HEK293 (cell line): Measurements from ENCODE around the gene RTN4IP1.
"Not testable (repeated sequence)": the region's sequence is repeated elsewhere in the genome, so short reads cannot be mapped to it uniquely, and the experiment has no call there.

Experiments used
- CTCF ChIA-PET: fragments of 350-600 bp; formaldehyde crosslinking; extraction: SDS; loops from one replicate; lab custom pipeline; 2021; ENCODE audit warnings: antibody characterized with exemption; lab: Yijun Ruan, JAX
- POLR2A ChIA-PET: fragments of 300-600 bp; formaldehyde crosslinking; extraction: SDS; loops from one replicate; lab custom pipeline; 2020; ENCODE audit warnings: antibody characterized with exemption, inconsistent platforms; lab: Yijun Ruan, JAX
- H3K27ac ChIP-seq: fragments of 200-500 bp; sonication (Bioruptor generic); 2 replicates; pipeline ENCODE4 v1.5.1; 2014; ENCODE audit warnings: low read depth, low read length, control low read depth, inconsistent platforms; ENCODE audit errors: extremely low read depth
- H3K36me3 ChIP-seq, 2 experiments: fragments of 200-500 bp in 1 of 2; sonication (Bioruptor generic) in 1 of 2; 1 replicate in 1 of 2; 2 replicates in 1 of 2; pipeline ENCODE4 v1.5.1; 2014 to 2017; ENCODE audit warnings: inconsistent platforms in 2 of 2, low read length in 2 of 2; ENCODE audit not compliant: control insufficient read depth in 2 of 2, insufficient read depth in 1 of 2
- H3K4me1 ChIP-seq: fragments of 200-500 bp; sonication (Bioruptor generic); 2 replicates; pipeline ENCODE4 v1.5.1; 2014; ENCODE audit warnings: mild to moderate bottlenecking, low read length, inconsistent platforms; ENCODE audit not compliant: control insufficient read depth, insufficient read depth
- H3K4me3 ChIP-seq: 2 replicates; pipeline ENCODE4 v1.5.1; 2011; ENCODE audit warnings: low read depth, mild to moderate bottlenecking, control low read depth, low read length, moderate library complexity
- H3K9me3 ChIP-seq: fragments of 200-500 bp; sonication (Bioruptor generic); 2 replicates; pipeline ENCODE4 v1.5.1; 2014; ENCODE audit warnings: low read depth, low read length, inconsistent platforms; ENCODE audit not compliant: control insufficient read depth, insufficient read depth
- GLIS2 ChIP-seq: fragments of 450-650 bp; formaldehyde crosslinking; IDR thresholded peaks from 2 replicates; pipeline ENCODE4 v1.5.1; 2016; ENCODE audit warnings: missing biosample characterization, missing genetic modification characterization
- HOXA7 ChIP-seq: sonication (generic); formaldehyde crosslinking; IDR thresholded peaks from 2 replicates; pipeline ENCODE4 v1.8.1; 2022; ENCODE audit warnings: missing genetic modification reagents, borderline replicate concordance
- HOXD13 ChIP-seq: sonication (generic); formaldehyde crosslinking; IDR thresholded peaks from 2 replicates; pipeline ENCODE4 v1.8.0; 2022; ENCODE audit warnings: missing genetic modification reagents, borderline replicate concordance
- KLF16 ChIP-seq: fragments of 450-650 bp; formaldehyde crosslinking; IDR thresholded peaks from 2 replicates; pipeline ENCODE4 v1.5.1; 2017; ENCODE audit warnings: missing biosample characterization, missing genetic modification characterization
- KLF9 ChIP-seq: fragments of 450-650 bp; formaldehyde crosslinking; IDR thresholded peaks from 2 replicates; pipeline ENCODE4 v1.5.1; 2016; ENCODE audit warnings: missing biosample characterization, missing genetic modification characterization, low read depth
- MEIS1 ChIP-seq: sonication (generic); formaldehyde crosslinking; IDR thresholded peaks from 2 replicates; pipeline ENCODE4 v1.8.1; 2022; ENCODE audit warnings: missing genetic modification reagents, mild to moderate bottlenecking, borderline replicate concordance
- OSR2 ChIP-seq: fragments of 450-650 bp; formaldehyde crosslinking; IDR thresholded peaks from 2 replicates; pipeline ENCODE4 v1.5.1; 2016; ENCODE audit warnings: missing biosample characterization, missing genetic modification characterization
- OVOL3 ChIP-seq: fragments of 450-650 bp; formaldehyde crosslinking; IDR thresholded peaks from 2 replicates; pipeline ENCODE4 v1.5.1; 2016; ENCODE audit warnings: missing biosample characterization, missing genetic modification characterization
- ZBTB17 ChIP-seq: fragments of 450-650 bp; formaldehyde crosslinking; IDR thresholded peaks from 2 replicates; pipeline ENCODE4 v1.5.1; 2016; ENCODE audit warnings: missing biosample characterization, missing genetic modification characterization
- ZBTB20 ChIP-seq: fragments of 450-650 bp; formaldehyde crosslinking; IDR thresholded peaks from 2 replicates; pipeline ENCODE4 v1.5.1; 2016; ENCODE audit warnings: missing biosample characterization, missing genetic modification characterization
- ZNF112 ChIP-seq: fragments of 450-650 bp; formaldehyde crosslinking; IDR thresholded peaks from 2 replicates; pipeline ENCODE4 v1.5.0; 2017; ENCODE audit warnings: missing biosample characterization, missing genetic modification characterization
- ZNF155 ChIP-seq: fragments of 450-650 bp; formaldehyde crosslinking; IDR thresholded peaks from 2 replicates; pipeline ENCODE4 v1.5.1; 2016; ENCODE audit warnings: missing biosample characterization, missing genetic modification characterization
- ZNF157 ChIP-seq: fragments of 450-650 bp; formaldehyde crosslinking; IDR thresholded peaks from 2 replicates; pipeline ENCODE4 v1.5.1; 2016; ENCODE audit warnings: missing biosample characterization, missing genetic modification characterization
- ZNF354C ChIP-seq: fragments of 450-650 bp; formaldehyde crosslinking; IDR thresholded peaks from 2 replicates; pipeline ENCODE4 v1.5.1; 2016; ENCODE audit warnings: missing biosample characterization, missing genetic modification characterization, low read depth, borderline replicate concordance
- ZNF391 ChIP-seq: fragments of 450-650 bp; formaldehyde crosslinking; IDR thresholded peaks from 2 replicates; pipeline ENCODE4 v1.5.1; 2016; ENCODE audit warnings: low read depth, missing biosample characterization, missing genetic modification characterization, borderline replicate concordance
- ZNF404 ChIP-seq: fragments of 450-650 bp; formaldehyde crosslinking; IDR thresholded peaks from 2 replicates; pipeline ENCODE4 v1.5.1; 2017; ENCODE audit warnings: missing biosample characterization, missing genetic modification characterization
- ZNF510 ChIP-seq: fragments of 450-650 bp; formaldehyde crosslinking; IDR thresholded peaks from 2 replicates; pipeline ENCODE4 v1.5.1; 2018; ENCODE audit warnings: mild to moderate bottlenecking, missing genetic modification characterization, missing biosample characterization; ENCODE audit not compliant: insufficient replicate concordance
- ZNF548 ChIP-seq: fragments of 450-650 bp; formaldehyde crosslinking; IDR thresholded peaks from 2 replicates; pipeline ENCODE4 v1.5.1; 2016; ENCODE audit warnings: missing biosample characterization, missing genetic modification characterization
- ZNF558 ChIP-seq: fragments of 450-650 bp; formaldehyde crosslinking; IDR thresholded peaks from 2 replicates; pipeline ENCODE4 v1.5.1; 2016; ENCODE audit warnings: missing biosample characterization, missing genetic modification characterization
- ZNF629 ChIP-seq: fragments of 450-650 bp; formaldehyde crosslinking; IDR thresholded peaks from 2 replicates; pipeline ENCODE4 v1.5.1; 2017; ENCODE audit warnings: missing biosample characterization, missing genetic modification characterization
- ZNF707 ChIP-seq: fragments of 450-650 bp; formaldehyde crosslinking; IDR thresholded peaks from 2 replicates; pipeline ENCODE4 v1.5.1; 2016; ENCODE audit warnings: missing biosample characterization, missing genetic modification characterization
- ZNF768 ChIP-seq: fragments of 450-650 bp; formaldehyde crosslinking; IDR thresholded peaks from 2 replicates; pipeline ENCODE4 v1.5.1; 2018; ENCODE audit warnings: missing biosample characterization, mild to moderate bottlenecking, missing genetic modification characterization
- ZNF776 ChIP-seq: fragments of 450-650 bp; formaldehyde crosslinking; IDR thresholded peaks from 2 replicates; pipeline ENCODE4 v1.5.0; 2017; ENCODE audit warnings: missing biosample characterization, missing genetic modification characterization, borderline replicate concordance
- ZNF792 ChIP-seq: fragments of 450-650 bp; formaldehyde crosslinking; IDR thresholded peaks from 2 replicates; pipeline ENCODE4 v1.5.1; 2016; ENCODE audit warnings: missing biosample characterization, missing genetic modification characterization

The RTN4IP1 gene

DNA sequence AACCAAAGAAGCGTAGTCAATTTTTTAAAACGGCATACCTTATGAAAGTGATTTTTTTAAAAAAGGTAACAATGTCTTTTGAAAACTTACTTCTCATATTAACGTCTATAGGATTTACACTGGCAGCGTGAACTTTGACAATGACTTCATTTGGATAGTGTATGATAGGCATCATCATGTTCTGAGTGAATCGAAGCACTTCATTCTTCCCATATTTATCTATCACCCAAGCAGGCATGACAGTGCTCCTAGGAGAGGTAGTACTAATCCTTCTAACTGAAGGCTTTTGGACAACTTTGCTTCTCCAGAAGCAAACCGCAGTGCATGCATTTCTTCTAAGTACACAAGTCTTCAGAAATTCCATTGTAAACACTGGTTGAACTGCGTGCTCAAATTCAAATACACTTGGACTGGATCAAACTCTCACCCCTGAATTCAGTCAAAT lies 618 bp downstream of the RTN4IP1 start:
- no peak for TF ChIP-seq ZNF768 (tag by site-specific recombination)
- no peak for TF ChIP-seq GLIS2 (tag by site-specific recombination)
- TF ChIP-seq ZNF404 (tag by site-specific recombination): no peak
- TF ChIP-seq ZNF157 (tag by site-specific recombination): no peak
- no peak for TF ChIP-seq ZBTB17 (tag by site-specific recombination)
- no peak for TF ChIP-seq ZNF354C (tag by site-specific recombination)
- no peak for TF ChIP-seq KLF9 (tag by site-specific recombination)
- no peak for TF ChIP-seq ZBTB20 (tag by site-specific recombination)
- no peak for TF ChIP-seq ZNF776 (tag by site-specific recombination)
- TF ChIP-seq HOXA7: no peak
- TF ChIP-seq ZNF510: no peak
- no peak for TF ChIP-seq ZNF792 (tag by site-specific recombination)
- TF ChIP-seq KLF16: no peak
- TF ChIP-seq ZNF707 (tag by site-specific recombination): no peak
- no peak for TF ChIP-seq HOXD13 (CRISPR knock-in tag)
- no peak for TF ChIP-seq ZNF548 (tag by site-specific recombination)
- TF ChIP-seq MEIS1 (CRISPR knock-in tag): no peak
- TF ChIP-seq ZNF155 (tag by site-specific recombination): no peak
- TF ChIP-seq ZNF112: no peak
- TF ChIP-seq ZNF558 (tag by site-specific recombination): no peak
- no peaks in the 10 kb centered on the region for H3K36me3 ChIP-seq
- CTCF ChIA-PET: interaction anchor here (0.6 to 3.1 kb wide), 2 partner anchors 17 to 351 kb away, joined by 3 to 11 read pairs; no protein-coding TSS in a partner anchor
- POLR2A ChIA-PET: interaction anchor here (0.6 kb wide), 1 partner anchor 38 kb away, joined by 3 read pairs; no protein-coding TSS in a partner anchor
- H3K27ac ChIP-seq: peak overlapping the region; percentile 61; the same call in 1 of the 2 replicates
- peak overlapping the region; percentile 57 for H3K4me3 ChIP-seq
- 0 out of 2 replicates have a peak, but pooled peaks cover 3% of the 10 kb centered on the region for H3K4me1 ChIP-seq
- no peaks in the 10 kb centered on the region for H3K9me3 ChIP-seq

DNA sequence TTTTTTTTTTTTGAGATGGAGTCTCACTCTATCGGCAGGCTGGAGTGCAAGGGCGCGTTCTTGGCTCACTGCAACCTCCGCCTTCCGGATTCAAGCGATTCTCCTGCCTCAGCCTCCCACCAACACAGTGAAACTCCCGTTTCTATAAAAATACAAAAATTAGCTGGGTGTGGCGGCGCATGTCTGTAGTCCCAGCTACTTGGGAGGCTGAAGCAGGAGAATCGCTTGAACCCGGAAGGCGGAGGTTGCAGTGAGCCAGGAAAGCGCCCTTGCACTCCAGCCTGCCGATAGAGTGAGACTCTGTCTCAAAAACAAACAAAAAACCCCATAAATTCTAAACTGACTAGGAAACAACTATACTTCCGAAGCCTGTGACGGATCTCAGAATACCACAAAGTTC lies 1.5 kb downstream of the RTN4IP1 start:
- not testable (repeated sequence) for H3K9me3 ChIP-seq, H3K36me3 ChIP-seq, H3K27ac ChIP-seq, H3K4me1 ChIP-seq, H3K4me3 ChIP-seq
- ChIA-PET CTCF (interaction anchor here (0.6 to 3.1 kb wide), 4 partner anchors 14 to 1510 kb away, joined by 3 to 11 read pairs (median 4); no protein-coding TSS in a partner anchor), POLR2A (interaction anchor here (0.6 to 0.7 kb wide), 3 partner anchors 121 to 532 kb away, joined by 3 to 4 read pairs (median 3); no protein-coding TSS in a partner anchor)

DNA sequence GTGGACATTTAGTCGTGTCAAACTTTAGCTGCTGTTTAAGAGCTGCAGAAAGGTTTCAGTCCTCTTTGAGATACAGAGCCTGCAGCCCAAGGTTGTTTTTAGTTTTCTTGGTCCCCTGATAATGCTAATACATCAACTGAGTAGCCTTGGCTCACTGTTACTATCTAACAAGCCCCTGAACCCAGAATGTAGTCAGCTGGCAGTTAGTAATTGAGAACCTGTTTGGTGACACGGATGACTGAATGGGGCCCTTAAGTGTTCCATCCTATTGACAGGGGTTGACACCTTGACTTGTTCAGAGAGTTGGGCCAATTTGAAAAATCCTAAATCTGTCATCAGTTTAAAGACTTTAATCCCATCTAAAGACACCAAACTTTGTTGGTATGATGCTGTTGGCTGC lies 2.8 kb downstream of the RTN4IP1 start:
- Histone ChIP-seq H3K36me3 (peaks cover 0 to 5% of the 10 kb centered on the region in 2 experiments; a peak in 1 of 3 replicates), H3K4me1 (0 out of 2 replicates have a peak, but pooled peaks cover 3% of the 10 kb centered on the region)
- TF ChIP-seq OVOL3 (tag by site-specific recombination) (0 out of 2 replicates have a peak, but pooled peaks have one; percentile 23), ZBTB17 (tag by site-specific recombination) (peak; percentile 39; the same call in 1 of the 2 replicates), ZNF391 (no peak), ZNF629 (0 out of 2 replicates have a peak, but pooled peaks have one; percentile 14), OSR2 (tag by site-specific recombination) (peak; percentile 63; the same call in 1 of the 2 replicates)
- TF ChIP-seq, all 188 proteins: peak for 4
- ChIA-PET CTCF (interaction anchor here (0.6 to 3.1 kb wide), 4 partner anchors 39 to 1224 kb away, joined by 3 to 11 read pairs (median 4); partner anchors contain the start of gene PREP), POLR2A (no interaction called here)
- no peak overlapping the region for H3K4me3 ChIP-seq
- no peak overlapping the region for H3K27ac ChIP-seq
- no peaks in the 10 kb centered on the region for H3K9me3 ChIP-seq
